Measurements from ENCODE around the gene TUBA4A.

DNA sequence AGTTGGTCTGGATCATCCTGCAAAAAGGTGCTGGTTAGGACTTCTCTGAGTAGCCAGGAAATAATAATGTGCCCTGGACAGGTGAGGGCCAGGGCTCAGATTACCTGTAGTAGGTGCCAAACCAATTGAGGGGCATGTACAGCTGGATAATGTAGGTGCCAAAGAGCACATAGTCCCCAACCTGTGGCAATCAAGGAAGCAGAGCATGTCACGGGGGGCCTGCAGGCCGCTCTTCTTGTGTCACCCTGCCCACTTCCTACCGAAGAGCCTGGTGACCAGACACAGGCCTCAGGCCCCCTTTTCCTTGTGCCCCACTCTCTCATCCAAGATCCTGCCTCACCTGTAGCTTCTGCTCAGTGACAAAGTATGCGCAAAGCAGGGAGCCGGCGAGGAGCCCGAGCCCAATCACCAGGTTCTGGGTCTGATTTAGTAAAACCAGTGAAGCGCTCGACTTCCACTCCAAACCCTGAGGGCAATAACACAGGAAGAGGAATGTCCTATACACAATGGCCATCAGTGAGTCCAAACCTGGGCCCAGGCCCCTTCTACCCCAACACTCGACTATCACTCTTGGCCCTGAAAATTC, 40.1 kb downstream of the TUBA4A start:
- TF ChIP-seq SCRT1 (tag by site-specific recombination; IDR thresholded peaks at IDR 0.05; ENCODE audit: borderline replicate concordance) (no peak), YY1 (tag by site-specific recombination; IDR thresholded peaks at IDR 0.05) (no peak), ZFHX2 (tag by site-specific recombination; conservative IDR thresholded peaks at IDR 0.05) (no peak), SCRT2 (tag by site-specific recombination; IDR thresholded peaks at IDR 0.05) (no peak), REPIN1 (tag by site-specific recombination; IDR thresholded peaks at IDR 0.05; ENCODE audit: low read depth) (no peak), SETDB1 (IDR thresholded peaks at IDR 0.05; ENCODE audit: insufficient read length, low read length) (no peak), ZNF214 (tag by site-specific recombination; IDR thresholded peaks at IDR 0.05; ENCODE audit: borderline replicate concordance) (no peak), ZNF350 (tag by site-specific recombination; IDR thresholded peaks at IDR 0.05) (no peak)
- TF ChIP-seq, protein P1, sequence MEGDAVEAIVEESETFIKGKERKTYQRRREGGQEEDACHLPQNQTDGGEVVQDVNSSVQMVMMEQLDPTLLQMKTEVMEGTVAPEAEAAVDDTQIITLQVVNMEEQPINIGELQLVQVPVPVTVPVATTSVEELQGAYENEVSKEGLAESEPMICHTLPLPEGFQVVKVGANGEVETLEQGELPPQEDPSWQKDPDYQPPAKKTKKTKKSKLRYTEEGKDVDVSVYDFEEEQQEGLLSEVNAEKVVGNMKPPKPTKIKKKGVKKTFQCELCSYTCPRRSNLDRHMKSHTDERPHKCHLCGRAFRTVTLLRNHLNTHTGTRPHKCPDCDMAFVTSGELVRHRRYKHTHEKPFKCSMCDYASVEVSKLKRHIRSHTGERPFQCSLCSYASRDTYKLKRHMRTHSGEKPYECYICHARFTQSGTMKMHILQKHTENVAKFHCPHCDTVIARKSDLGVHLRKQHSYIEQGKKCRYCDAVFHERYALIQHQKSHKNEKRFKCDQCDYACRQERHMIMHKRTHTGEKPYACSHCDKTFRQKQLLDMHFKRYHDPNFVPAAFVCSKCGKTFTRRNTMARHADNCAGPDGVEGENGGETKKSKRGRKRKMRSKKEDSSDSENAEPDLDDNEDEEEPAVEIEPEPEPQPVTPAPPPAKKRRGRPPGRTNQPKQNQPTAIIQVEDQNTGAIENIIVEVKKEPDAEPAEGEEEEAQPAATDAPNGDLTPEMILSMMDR (tag by site-specific recombination; IDR thresholded peaks at IDR 0.05), result no peak
- TF ChIP-seq, protein P2, sequence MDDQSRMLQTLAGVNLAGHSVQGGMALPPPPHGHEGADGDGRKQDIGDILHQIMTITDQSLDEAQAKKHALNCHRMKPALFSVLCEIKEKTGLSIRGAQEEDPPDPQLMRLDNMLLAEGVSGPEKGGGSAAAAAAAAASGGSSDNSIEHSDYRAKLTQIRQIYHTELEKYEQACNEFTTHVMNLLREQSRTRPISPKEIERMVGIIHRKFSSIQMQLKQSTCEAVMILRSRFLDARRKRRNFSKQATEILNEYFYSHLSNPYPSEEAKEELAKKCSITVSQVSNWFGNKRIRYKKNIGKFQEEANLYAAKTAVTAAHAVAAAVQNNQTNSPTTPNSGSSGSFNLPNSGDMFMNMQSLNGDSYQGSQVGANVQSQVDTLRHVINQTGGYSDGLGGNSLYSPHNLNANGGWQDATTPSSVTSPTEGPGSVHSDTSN (CRISPR knock-in tag; IDR thresholded peaks at IDR 0.05), result no peak
- TF ChIP-seq, protein P3, sequence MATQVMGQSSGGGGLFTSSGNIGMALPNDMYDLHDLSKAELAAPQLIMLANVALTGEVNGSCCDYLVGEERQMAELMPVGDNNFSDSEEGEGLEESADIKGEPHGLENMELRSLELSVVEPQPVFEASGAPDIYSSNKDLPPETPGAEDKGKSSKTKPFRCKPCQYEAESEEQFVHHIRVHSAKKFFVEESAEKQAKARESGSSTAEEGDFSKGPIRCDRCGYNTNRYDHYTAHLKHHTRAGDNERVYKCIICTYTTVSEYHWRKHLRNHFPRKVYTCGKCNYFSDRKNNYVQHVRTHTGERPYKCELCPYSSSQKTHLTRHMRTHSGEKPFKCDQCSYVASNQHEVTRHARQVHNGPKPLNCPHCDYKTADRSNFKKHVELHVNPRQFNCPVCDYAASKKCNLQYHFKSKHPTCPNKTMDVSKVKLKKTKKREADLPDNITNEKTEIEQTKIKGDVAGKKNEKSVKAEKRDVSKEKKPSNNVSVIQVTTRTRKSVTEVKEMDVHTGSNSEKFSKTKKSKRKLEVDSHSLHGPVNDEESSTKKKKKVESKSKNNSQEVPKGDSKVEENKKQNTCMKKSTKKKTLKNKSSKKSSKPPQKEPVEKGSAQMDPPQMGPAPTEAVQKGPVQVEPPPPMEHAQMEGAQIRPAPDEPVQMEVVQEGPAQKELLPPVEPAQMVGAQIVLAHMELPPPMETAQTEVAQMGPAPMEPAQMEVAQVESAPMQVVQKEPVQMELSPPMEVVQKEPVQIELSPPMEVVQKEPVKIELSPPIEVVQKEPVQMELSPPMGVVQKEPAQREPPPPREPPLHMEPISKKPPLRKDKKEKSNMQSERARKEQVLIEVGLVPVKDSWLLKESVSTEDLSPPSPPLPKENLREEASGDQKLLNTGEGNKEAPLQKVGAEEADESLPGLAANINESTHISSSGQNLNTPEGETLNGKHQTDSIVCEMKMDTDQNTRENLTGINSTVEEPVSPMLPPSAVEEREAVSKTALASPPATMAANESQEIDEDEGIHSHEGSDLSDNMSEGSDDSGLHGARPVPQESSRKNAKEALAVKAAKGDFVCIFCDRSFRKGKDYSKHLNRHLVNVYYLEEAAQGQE (tag by site-specific recombination; IDR thresholded peaks at IDR 0.05), result no peak
- TF ChIP-seq, protein P4, sequence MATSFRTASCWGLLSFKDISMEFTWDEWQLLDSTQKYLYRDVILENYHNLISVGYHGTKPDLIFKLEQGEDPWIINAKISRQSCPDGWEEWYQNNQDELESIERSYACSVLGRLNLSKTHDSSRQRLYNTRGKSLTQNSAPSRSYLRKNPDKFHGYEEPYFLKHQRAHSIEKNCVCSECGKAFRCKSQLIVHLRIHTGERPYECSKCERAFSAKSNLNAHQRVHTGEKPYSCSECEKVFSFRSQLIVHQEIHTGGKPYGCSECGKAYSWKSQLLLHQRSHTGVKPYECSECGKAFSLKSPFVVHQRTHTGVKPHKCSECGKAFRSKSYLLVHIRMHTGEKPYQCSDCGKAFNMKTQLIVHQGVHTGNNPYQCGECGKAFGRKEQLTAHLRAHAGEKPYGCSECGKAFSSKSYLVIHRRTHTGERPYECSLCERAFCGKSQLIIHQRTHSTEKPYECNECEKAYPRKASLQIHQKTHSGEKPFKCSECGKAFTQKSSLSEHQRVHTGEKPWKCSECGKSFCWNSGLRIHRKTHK (tag by site-specific recombination; IDR thresholded peaks at IDR 0.05), result no peak
- TF ChIP-seq, protein P5, sequence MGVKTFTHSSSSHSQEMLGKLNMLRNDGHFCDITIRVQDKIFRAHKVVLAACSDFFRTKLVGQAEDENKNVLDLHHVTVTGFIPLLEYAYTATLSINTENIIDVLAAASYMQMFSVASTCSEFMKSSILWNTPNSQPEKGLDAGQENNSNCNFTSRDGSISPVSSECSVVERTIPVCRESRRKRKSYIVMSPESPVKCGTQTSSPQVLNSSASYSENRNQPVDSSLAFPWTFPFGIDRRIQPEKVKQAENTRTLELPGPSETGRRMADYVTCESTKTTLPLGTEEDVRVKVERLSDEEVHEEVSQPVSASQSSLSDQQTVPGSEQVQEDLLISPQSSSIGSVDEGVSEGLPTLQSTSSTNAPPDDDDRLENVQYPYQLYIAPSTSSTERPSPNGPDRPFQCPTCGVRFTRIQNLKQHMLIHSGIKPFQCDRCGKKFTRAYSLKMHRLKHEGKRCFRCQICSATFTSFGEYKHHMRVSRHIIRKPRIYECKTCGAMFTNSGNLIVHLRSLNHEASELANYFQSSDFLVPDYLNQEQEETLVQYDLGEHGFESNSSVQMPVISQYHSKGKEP (tag by site-specific recombination; IDR thresholded peaks at IDR 0.05), result no peak
